Left renal pelvis (tissue), 4 donors: Measurements from ENCODE around the gene STAMBP. TPM values are rescaled to one million over a fixed set of nuclear protein-coding genes. Genes with fewer than 3 reads are reported as not detected.
"Not testable (repeated sequence)": the region's sequence is repeated elsewhere in the genome, so short reads cannot be mapped to it uniquely, and the experiment has no call there.

Source experiments
- DNase-seq, 4 donors: peaks; one replicate each; pipeline ENCODE4 v3.0.0-alpha.2; 2013; ENCODE audit warnings: low read depth in 4 of 4, low spot score in 3 of 4
- polyA plus RNA-seq, 4 donors: library from polyadenylated mRNA; unstranded; fragments of 120-200 nt; gene quantifications; one replicate each; pipeline ENCODE4 v1.2.1, GENCODE V29; 2013; ENCODE audit not compliant: insufficient read length in 4 of 4

The STAMBP gene
- polyA plus RNA-seq, 4 donors = 53.2 to 67.7 (median 58.4) TPM

- not testable (repeated sequence) for DNase-seq
Measured at GRCh38 chr2:73903949-73904613, 75.3 kb downstream of the STAMBP start.

- DNase-seq = no peak
Measured at GRCh38 chr2:73904952-73905351, 76.2 kb downstream of the STAMBP start.

GRCh38 chr2:73906847-73907505 is 78.2 kb downstream of the STAMBP start:
- no peak for DNase-seq

- no peak for DNase-seq
Measured at GRCh38 chr2:73907840-73908452, 79.2 kb downstream of the STAMBP start.

GRCh38 chr2:73908689-73909652 is 80.2 kb downstream of the STAMBP start:
- peak in 1 of 4 donors; percentile 16 for DNase-seq

- DNase-seq = no peak
Measured at GRCh38 chr2:73910873-73911547, 82.2 kb downstream of the STAMBP start.

- no peak for DNase-seq
Measured at GRCh38 chr2:73911548-73912208, 82.9 kb downstream of the STAMBP start.

- DNase-seq = no peak
Measured at GRCh38 chr2:73913414-73914054, 84.8 kb downstream of the STAMBP start.

GRCh38 chr2:73914667-73915066 is 85.9 kb downstream of the STAMBP start:
- no peak for DNase-seq

GRCh38 chr2:73915437-73915993 is 86.8 kb downstream of the STAMBP start:
- DNase-seq = no peak

- DNase-seq = no peak
Measured at GRCh38 chr2:73916666-73917065, 87.9 kb downstream of the STAMBP start.

GRCh38 chr2:73917296-73917695 is 88.5 kb downstream of the STAMBP start:
- no peak for DNase-seq

- no peak for DNase-seq
Measured at GRCh38 chr2:73917696-73918207, 89.0 kb downstream of the STAMBP start.

- no peak for DNase-seq
Measured at GRCh38 chr2:73918856-73919255, 90.1 kb downstream of the STAMBP start.

- no peak for DNase-seq
Measured at GRCh38 chr2:73919596-73920228, 91.0 kb downstream of the STAMBP start.

GRCh38 chr2:73920577-73921545 is 92.1 kb downstream of the STAMBP start:
- DNase-seq = no peak

GRCh38 chr2:73921581-73921980 is 92.8 kb downstream of the STAMBP start:
- no peak for DNase-seq
